ENCODE results near the gene ALK.

GRCh38 chr2:29894822-29895614, 26.4 kb downstream of the ALK start:
- no peak for TF ChIP-seq POLR2A (IDR thresholded peaks at IDR 0.05)
- TF ChIP-seq CTCF (IDR thresholded peaks at IDR 0.05) = no peak

Data from Peyer's patch (tissue), 4 donors.